Natural killer cell treated with Interleukin-12 subunit alpha and Interleukin-12 subunit beta and Interleukin-15 and Interleukin-18, amount 100 ng/mL, for 72 hours (primary cell): ENCODE data around the gene HIPK4. TPM values are rescaled to one million over a fixed set of nuclear protein-coding genes. Genes with fewer than 3 reads are reported as not detected.
"Not testable (repeated sequence)": the region's sequence is repeated elsewhere in the genome, so short reads cannot be mapped to it uniquely, and the experiment has no call there.

Experiments
- ATAC-seq, 2 donors: fragments of 150-1000 bp; cut with Tn5 transposase in 1 of 2; sonication (Bioruptor Pico), chemical (Tn5 transposase) in 1 of 2; 2 replicates each; pipeline ENCODE4 v1.10.0; 2021
- DNase-seq: peaks from one replicate; pipeline ENCODE4 v3.0.0; 2022; ENCODE audit warnings: low spot score
- H3K27ac Mint-ChIP-seq, 2 donors: 1 replicate in 1 of 2; 2 replicates in 1 of 2; pipeline ENCODE4 v1.8.0; 2022; ENCODE audit warnings: mixed read lengths in 2 of 2, mild to moderate bottlenecking in 1 of 2, moderate library complexity in 1 of 2
- H3K27me3 Mint-ChIP-seq, 2 donors: 1 replicate in 1 of 2; 2 replicates in 1 of 2; pipeline ENCODE4 v1.8.0; 2022; ENCODE audit warnings: mixed read lengths in 2 of 2
- H3K36me3 Mint-ChIP-seq: one replicate; pipeline ENCODE4 v1.8.0; 2022; ENCODE audit warnings: mixed read lengths
- H3K4me1 Mint-ChIP-seq, 2 donors: 1 replicate in 1 of 2; 2 replicates in 1 of 2; pipeline ENCODE4 v1.8.0; 2022; ENCODE audit warnings: low read depth in 2 of 2, mixed read lengths in 2 of 2, mild to moderate bottlenecking in 1 of 2
- H3K4me3 Mint-ChIP-seq: one replicate; pipeline ENCODE4 v1.8.0; 2022; ENCODE audit warnings: mixed read lengths
- H3K9me3 Mint-ChIP-seq: 2 replicates; pipeline ENCODE4 v1.8.0; 2022; ENCODE audit warnings: mixed read lengths
- total RNA-seq, 2 donors: library from RNA; stranded (reverse); gene quantifications; one replicate each; pipeline ENCODE4 v1.2.3, GENCODE V29; 2022

Gene HIPK4, protein sequence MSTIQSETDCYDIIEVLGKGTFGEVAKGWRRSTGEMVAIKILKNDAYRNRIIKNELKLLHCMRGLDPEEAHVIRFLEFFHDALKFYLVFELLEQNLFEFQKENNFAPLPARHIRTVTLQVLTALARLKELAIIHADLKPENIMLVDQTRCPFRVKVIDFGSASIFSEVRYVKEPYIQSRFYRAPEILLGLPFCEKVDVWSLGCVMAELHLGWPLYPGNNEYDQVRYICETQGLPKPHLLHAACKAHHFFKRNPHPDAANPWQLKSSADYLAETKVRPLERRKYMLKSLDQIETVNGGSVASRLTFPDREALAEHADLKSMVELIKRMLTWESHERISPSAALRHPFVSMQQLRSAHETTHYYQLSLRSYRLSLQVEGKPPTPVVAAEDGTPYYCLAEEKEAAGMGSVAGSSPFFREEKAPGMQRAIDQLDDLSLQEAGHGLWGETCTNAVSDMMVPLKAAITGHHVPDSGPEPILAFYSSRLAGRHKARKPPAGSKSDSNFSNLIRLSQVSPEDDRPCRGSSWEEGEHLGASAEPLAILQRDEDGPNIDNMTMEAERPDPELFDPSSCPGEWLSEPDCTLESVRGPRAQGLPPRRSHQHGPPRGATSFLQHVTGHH
- not detected for total RNA-seq

DNA sequence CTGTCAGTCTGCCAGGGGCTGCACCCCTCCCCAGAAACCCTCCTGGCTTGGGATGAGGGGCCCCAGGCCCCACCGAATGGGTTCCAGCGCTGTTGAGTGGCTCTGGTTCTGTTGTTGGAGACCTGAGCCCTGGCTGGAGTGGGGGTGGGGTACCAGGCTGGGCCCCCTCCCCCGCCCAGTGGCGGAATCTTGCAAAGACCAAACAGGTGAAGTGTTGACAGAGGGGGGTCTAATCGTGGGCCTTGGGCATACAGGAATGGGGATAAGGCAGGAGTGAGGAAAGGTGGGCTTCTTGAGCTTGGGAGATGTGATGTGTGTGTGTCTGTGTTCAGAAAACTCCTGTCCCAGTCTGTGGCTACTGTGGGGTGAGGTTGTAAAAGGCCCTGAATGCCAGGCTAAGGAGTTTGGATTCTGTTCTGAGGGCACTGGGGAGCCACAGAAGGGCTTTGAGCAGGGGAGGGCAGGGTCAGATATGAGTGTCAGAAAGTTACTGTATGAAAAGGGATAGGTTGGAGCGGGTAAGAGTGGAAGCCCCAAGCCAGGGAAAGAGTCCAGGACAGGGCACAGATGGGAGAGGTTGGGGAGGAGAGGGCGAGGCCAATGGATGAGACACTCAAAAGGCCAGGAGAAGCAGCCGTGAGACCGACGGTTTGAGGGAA lies at the start of gene HIPK4:
Gene HIPK4, minus strand, starts transcription at position 98 of the 659 bp plus-strand sequence. CDS start 279 bp downstream, outside the sequence.
- DNase-seq (no peak), ATAC-seq (no peak)
- H3K9me3 Mint-ChIP-seq = no peaks in the 10 kb centered on the region
- H3K4me3 Mint-ChIP-seq = no peak within 1 kb of the TSS
- H3K36me3 Mint-ChIP-seq = no peaks in the 10 kb centered on the region
- H3K27me3 Mint-ChIP-seq = no peaks in the 10 kb centered on the region
- H3K4me1 Mint-ChIP-seq = peaks cover 0 to 5% of the 10 kb centered on the region in 2 donors
- peak within 1 kb of the TSS in 1 of 2 donors; percentile 54 for H3K27ac Mint-ChIP-seq

DNA sequence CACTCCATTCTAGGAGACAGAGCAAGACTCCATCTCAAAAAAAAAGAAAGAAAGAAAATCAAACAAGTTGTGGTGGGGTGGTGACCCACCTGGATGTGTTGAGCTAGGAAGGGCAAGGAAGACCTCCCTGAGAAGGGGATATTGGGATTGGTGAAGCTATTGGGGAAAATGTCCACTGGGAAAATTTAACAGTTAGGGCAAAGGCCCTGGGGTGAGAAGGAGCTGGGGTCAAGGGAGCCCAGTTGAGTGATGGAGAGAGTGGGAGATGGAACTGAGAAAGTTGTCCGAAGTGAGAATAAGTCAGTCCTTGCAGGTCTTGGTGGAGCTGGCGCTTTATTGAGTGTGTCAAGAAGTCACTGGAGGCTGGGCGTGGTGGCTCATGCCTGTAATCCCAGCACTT lies 48.3 kb upstream of the HIPK4 start:
- Mint-ChIP-seq H3K9me3 (no peaks in the 10 kb centered on the region), H3K4me3 (no peak overlapping the region), H3K27ac (no peak overlapping the region), H3K27me3 (no peaks in the 10 kb centered on the region), H3K36me3 (no peaks in the 10 kb centered on the region), H3K4me1 (peaks cover 13 to 16% of the 10 kb centered on the region in 2 donors)
- ATAC-seq = no peak
- no peak for DNase-seq

DNA sequence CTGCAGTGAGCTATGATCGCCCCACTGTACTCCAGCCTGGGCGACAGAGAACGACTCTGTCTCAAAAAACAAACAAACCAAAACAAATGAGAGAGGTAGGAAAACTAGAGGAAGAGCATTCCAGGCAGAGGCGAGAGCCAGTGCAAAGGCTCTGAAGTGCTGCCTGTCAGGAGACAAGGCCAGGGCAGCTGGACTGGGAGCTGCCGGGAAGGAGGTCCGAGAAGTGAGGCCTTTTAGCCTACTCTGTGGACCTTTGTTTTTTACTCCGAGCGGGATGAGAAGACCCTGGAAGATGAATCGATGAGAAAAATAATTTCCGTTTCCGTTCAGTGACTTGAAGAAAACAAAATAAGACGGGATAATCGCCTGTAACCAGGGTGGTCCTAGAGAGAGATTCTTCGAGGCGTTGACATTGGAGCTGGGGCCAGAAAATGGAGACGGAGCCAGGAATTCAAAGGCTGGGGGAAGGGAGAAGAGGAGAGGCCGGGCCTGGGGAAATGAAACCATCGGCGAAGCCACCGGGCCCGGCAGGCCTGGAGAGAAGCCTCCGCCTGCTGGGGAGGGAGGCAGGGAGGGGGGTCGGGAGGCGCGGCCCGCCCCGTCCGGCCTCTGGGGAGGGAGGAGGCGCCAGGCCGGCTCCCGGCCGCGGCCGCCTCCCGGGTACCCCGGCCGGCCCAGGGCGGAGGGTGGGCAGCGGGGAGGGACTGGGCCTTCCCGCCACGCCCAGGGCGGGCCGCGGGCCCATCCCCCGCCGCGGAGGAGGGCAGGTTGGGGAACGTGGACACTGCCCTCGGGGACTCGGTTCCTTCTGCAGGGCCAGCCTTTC lies 43.6 kb upstream of the HIPK4 start:
- H3K4me1 Mint-ChIP-seq = peaks cover 7 to 8% of the 10 kb centered on the region in 2 donors

DNA sequence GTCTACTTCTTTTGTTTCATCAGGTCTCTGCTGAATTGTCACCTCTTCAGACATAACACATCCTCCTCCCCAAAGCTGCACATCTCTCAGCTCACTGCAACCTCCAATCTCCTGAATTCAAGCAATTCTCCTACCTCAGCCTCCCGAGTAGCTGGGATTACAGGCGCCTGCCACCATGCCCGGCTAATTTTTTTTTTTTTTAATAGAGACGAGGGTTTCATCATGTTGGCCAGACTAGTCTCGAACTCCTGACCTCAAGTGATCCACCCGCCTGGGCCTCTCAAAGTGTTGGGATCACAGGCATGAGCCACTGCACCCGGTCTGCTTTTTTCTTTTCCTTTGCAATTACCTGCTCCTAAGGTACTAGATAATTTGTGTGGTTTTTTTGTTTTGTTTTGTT lies 42.8 kb upstream of the HIPK4 start:
- ATAC-seq, H3K36me3 Mint-ChIP-seq, DNase-seq, H3K27me3 Mint-ChIP-seq, H3K4me1 Mint-ChIP-seq, H3K9me3 Mint-ChIP-seq: not testable (repeated sequence)
- peak overlapping the region; percentile 91 for H3K4me3 Mint-ChIP-seq
- peak overlapping the region; percentile 94 to 98 for H3K27ac Mint-ChIP-seq

More for the DNA sequence above, 43.6 kb upstream of the HIPK4 start:
- peak; percentile 98 for ATAC-seq
- Mint-ChIP-seq H3K27me3 (no peaks in the 10 kb centered on the region), H3K9me3 (no peaks in the 10 kb centered on the region), H3K36me3 (no peaks in the 10 kb centered on the region), H3K27ac (peak overlapping the region; percentile 94 to 98), H3K4me3 (peak overlapping the region; percentile 91)
- peak; percentile 80 for DNase-seq

DNA sequence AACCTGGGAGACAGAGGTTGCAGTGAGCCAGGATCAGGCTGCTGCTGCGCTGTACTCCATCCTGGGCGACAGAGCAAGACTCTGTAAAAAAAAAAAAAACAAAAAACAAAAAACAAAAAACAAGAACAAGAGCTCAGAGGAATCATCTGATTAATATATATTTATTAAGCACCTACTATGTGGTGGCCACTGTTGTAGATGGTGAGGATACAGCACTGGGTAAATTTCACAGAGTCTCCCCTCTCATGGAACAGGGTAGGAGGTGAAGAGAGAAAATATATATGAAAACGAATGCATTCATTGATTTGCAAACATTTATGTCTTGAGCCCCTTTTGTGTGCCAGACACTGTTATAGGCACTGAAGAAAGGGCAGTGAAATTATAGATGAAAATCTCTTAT lies 41.7 kb upstream of the HIPK4 start:
- H3K9me3 Mint-ChIP-seq = no peaks in the 10 kb centered on the region
- H3K4me3 Mint-ChIP-seq = no peak overlapping the region
- H3K27me3 Mint-ChIP-seq = no peaks in the 10 kb centered on the region
- H3K4me1 Mint-ChIP-seq = peaks cover 7 to 8% of the 10 kb centered on the region in 2 donors
- ATAC-seq (no peak), DNase-seq (no peak)
- H3K27ac Mint-ChIP-seq = peak overlapping the region in 1 of 2 donors; percentile 48
- H3K36me3 Mint-ChIP-seq = no peaks in the 10 kb centered on the region

DNA sequence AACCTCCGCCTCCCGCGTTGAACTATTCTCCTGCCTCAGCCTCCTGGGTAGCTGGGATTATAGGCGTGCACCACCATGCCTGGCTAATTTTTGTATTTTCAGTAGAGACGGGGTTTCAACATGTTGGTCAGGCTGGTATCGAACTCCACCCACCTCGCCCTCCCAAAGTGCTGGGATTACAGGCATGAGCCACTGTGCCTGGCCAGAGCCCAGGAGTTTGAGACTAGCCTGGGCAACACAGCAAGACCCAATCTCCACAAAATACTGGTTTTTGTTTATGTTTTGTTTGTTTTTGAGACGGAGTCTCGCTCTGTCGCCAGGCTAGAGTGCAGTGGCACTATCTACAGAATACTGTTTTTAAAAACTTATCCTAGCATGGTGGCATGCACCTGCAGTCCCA lies 40.3 kb upstream of the HIPK4 start:
- peaks cover 7 to 15% of the 10 kb centered on the region in 2 donors for H3K4me1 Mint-ChIP-seq
- H3K27ac Mint-ChIP-seq, H3K4me3 Mint-ChIP-seq, ATAC-seq, H3K36me3 Mint-ChIP-seq, DNase-seq, H3K9me3 Mint-ChIP-seq, H3K27me3 Mint-ChIP-seq: not testable (repeated sequence)

DNA sequence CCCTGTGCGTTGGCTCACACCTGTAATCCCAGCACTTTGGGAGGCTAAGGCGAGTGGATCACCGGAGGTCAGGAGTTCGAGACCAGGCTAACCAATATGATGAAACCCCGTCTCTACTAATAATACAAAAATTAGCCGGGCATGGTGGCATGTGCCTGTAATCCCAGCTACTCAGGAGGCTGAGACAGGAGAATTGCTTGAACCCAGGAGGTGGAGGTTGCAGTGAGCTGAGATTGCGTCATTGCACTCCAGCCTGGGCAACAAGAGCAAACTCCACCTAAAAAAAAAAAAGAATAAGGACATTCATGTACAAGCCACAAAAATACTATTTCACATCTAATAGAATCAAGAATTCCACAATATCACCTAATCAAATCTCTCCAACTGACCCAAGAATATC lies 38.2 kb upstream of the HIPK4 start:
- not testable (repeated sequence) for H3K27me3 Mint-ChIP-seq, H3K27ac Mint-ChIP-seq, ATAC-seq, H3K9me3 Mint-ChIP-seq, H3K36me3 Mint-ChIP-seq, DNase-seq, H3K4me3 Mint-ChIP-seq
- H3K4me1 Mint-ChIP-seq = peaks cover 12 to 20% of the 10 kb centered on the region in 2 donors

DNA sequence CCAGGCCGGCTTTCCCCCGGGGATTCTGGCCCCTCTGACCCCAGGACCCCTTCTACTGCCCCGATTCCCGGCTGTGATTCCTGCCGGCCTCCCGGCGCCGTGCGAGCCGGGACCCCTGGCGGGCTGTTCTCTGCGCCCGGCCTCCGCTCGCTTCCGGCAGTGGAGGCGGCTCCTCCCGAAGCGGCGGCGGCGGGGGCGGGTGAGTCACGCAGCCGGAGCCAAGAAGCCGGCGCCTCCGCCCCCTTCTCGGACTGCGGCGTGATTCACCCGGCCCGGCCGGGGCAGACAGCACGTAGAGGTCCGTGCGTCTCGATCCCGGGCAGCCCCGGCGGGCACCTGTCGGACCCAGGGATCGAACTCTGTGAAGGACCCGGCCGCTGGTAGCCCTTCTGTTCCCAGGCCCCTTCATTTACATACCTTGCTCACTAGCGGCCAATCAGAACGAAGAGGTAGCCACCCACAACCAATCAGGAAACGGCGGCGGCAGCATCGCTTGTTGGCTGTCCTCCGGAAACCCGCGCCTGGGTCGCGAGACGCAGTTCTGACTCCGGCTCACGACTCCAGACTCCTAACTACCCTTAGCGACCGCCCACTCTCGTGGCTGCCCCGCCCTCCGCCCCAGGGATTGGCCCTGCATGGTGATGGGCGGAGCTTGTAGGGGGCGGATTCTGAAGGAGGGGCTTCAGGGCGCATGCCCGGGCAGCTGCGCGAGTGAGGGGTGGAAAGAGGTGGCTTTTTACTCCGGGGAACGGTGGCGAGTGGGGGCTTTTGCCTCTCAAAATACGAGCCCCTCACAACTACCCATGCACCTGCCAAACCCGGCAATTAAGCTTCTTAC lies 35.7 kb upstream of the HIPK4 start, which contains the start of gene SERTAD1:
Gene SERTAD1, minus strand, starts transcription at position 543 of the 838 bp plus-strand sequence. CDS start 2,446 bp downstream, outside the sequence.
- ATAC-seq (peak; percentile 96 to 97), DNase-seq (peak; percentile 100)
- peaks cover 7% of the 10 kb centered on the region for H3K36me3 Mint-ChIP-seq
- H3K27ac Mint-ChIP-seq = peak within 1 kb of the TSS; percentile 95 to 97
- no peaks in the 10 kb centered on the region for H3K27me3 Mint-ChIP-seq
- H3K4me3 Mint-ChIP-seq = peak within 1 kb of the TSS; percentile 100
- H3K9me3 Mint-ChIP-seq = no peaks in the 10 kb centered on the region
- peaks cover 15 to 18% of the 10 kb centered on the region in 2 donors for H3K4me1 Mint-ChIP-seq

DNA sequence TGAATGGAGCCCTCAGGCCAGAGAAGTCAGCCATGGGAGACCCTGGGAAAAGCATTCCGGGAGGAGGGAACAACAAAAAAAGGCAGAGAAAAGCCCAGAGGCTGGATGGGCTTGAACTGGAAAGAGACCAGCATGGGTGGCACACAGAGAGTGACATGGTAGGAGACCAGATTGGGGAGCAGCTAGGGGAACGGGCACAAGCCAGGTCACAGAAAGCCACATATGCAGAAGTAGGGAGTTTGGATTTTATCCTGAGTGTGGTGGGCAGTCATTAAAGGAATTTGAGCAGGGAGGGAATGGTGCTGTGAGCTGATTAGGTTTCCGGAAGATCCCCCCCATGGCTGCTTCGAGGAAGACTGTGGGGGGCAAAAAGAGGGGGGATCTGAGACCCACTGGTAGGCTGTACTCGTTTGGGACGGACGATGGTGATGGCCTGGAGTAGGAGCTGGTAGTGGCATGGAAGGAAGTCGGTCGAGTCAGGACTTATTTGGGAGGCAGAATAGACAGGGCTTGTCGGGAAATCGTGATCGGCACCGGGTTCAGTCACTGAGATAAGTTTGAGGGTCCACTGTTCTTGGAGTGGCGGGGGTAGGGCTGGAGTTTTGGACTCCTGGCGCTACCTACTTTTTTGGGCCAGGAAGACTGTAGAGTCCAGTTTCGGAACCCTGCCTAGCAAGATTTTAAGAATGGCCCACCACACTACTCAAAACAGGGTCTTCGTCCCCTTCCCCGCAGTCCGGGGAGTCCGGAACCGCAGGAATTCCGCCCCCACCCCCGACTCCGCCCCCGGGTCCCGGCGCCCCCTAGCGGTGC lies 34.9 kb upstream of the HIPK4 start:
- ATAC-seq (no peak), DNase-seq (no peak)
- Mint-ChIP-seq H3K36me3 (peaks cover 7% of the 10 kb centered on the region), H3K4me3 (peak overlapping the region; percentile 100), H3K27me3 (no peaks in the 10 kb centered on the region), H3K9me3 (no peaks in the 10 kb centered on the region), H3K4me1 (peaks cover 16 to 19% of the 10 kb centered on the region in 2 donors), H3K27ac (peak overlapping the region; percentile 95 to 97)

DNA sequence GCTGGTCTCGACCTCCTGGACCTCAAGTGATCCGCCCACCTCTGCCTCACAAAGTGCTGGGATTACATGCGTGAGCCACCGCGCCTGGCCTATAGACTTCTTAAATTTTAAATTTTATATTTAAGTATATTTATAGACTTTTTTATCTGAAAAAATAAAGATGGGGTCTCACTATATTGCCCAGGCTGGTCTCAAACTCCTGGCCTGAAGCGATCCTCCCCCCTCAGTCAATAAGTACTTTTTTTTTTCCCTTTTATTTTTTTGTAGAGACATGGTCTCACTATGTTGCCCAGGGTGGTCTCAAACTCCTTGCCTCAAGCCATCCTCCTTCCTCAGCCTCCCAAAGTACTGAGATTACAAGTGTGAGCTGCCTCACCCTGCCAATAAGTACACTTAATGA lies 34.0 kb upstream of the HIPK4 start:
- Mint-ChIP-seq H3K27ac (peak overlapping the region; percentile 95 to 97), H3K4me3 (peak overlapping the region; percentile 100), H3K27me3 (no peaks in the 10 kb centered on the region), H3K9me3 (no peaks in the 10 kb centered on the region), H3K4me1 (peaks cover 23 to 28% of the 10 kb centered on the region in 2 donors), H3K36me3 (peaks cover 7% of the 10 kb centered on the region)
- no peak for ATAC-seq
- DNase-seq = no peak

DNA sequence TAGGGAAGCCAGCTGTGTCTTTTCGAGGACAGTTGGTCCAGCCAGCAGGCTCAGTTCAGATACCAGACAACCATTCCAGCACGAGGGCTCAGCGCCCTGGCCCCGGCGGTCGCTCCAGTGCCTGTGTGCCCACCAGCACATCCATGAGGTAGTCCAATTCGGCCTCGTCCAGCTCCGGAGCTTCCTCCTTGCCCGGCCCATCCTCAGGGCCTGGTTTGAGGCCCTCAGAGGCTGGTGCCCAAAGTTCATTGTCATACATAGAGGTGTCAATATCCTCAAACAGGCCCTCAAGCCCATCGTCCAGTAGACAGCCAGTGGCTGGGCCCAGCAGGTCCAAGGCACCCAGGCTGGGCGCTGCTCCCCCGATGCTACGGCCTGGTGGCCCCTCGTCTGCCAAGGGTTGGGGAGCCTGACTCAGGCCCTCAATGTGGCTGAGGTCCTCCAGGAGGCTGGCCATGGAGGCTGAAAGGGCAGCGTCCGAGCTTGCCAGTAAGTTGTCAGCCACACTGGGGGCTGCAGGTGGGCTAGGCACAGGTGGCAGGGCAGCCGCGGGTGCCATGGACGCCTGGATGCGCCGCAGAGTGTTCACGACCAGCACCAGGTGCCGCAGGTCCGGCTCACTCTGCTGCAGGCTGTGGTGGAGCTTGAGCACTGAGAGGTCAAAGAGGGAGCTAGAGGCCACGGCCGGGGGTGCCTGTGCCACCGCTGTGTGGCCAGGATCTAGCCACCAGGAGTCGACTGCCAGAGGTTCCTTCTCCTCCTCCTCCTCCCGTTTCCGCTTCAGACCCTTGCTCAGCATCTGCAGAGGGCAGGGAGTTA lies 33.0 kb upstream of the HIPK4 start:
- H3K27ac Mint-ChIP-seq = peak overlapping the region in 1 of 2 donors; percentile 72
- no peaks in the 10 kb centered on the region for H3K9me3 Mint-ChIP-seq
- H3K27me3 Mint-ChIP-seq = no peaks in the 10 kb centered on the region
- DNase-seq = no peak
- H3K4me3 Mint-ChIP-seq = no peak overlapping the region
- no peak for ATAC-seq
- H3K4me1 Mint-ChIP-seq = peaks cover 30 to 38% of the 10 kb centered on the region in 2 donors
- peaks cover 7% of the 10 kb centered on the region for H3K36me3 Mint-ChIP-seq
